HEK293 (cell line): ENCODE data around the gene PRKCE.

ENCODE experiments used
- CTCF ChIA-PET: fragments of 350-600 bp; formaldehyde crosslinking; extraction: SDS; loops from one replicate; lab custom pipeline; 2021; ENCODE audit warnings: antibody characterized with exemption; lab: Yijun Ruan, JAX
- POLR2A ChIA-PET: fragments of 300-600 bp; formaldehyde crosslinking; extraction: SDS; loops from one replicate; lab custom pipeline; 2020; ENCODE audit warnings: antibody characterized with exemption, inconsistent platforms; lab: Yijun Ruan, JAX
- H3K27ac ChIP-seq: fragments of 200-500 bp; sonication (Bioruptor generic); 2 replicates; pipeline ENCODE4 v1.5.1; 2014; ENCODE audit warnings: low read depth, low read length, control low read depth, inconsistent platforms; ENCODE audit errors: extremely low read depth
- H3K36me3 ChIP-seq, 2 experiments: fragments of 200-500 bp in 1 of 2; sonication (Bioruptor generic) in 1 of 2; 1 replicate in 1 of 2; 2 replicates in 1 of 2; pipeline ENCODE4 v1.5.1; 2014 to 2017; ENCODE audit warnings: inconsistent platforms in 2 of 2, low read length in 2 of 2; ENCODE audit not compliant: control insufficient read depth in 2 of 2, insufficient read depth in 1 of 2
- H3K4me1 ChIP-seq: fragments of 200-500 bp; sonication (Bioruptor generic); 2 replicates; pipeline ENCODE4 v1.5.1; 2014; ENCODE audit warnings: mild to moderate bottlenecking, low read length, inconsistent platforms; ENCODE audit not compliant: control insufficient read depth, insufficient read depth
- H3K4me3 ChIP-seq: 2 replicates; pipeline ENCODE4 v1.5.1; 2011; ENCODE audit warnings: low read depth, mild to moderate bottlenecking, control low read depth, low read length, moderate library complexity
- H3K9me3 ChIP-seq: fragments of 200-500 bp; sonication (Bioruptor generic); 2 replicates; pipeline ENCODE4 v1.5.1; 2014; ENCODE audit warnings: low read depth, low read length, inconsistent platforms; ENCODE audit not compliant: control insufficient read depth, insufficient read depth
- AEBP2 ChIP-seq: fragments of 450-650 bp; formaldehyde crosslinking; IDR thresholded peaks from 2 replicates; pipeline ENCODE4 v1.5.1; 2016; ENCODE audit warnings: missing biosample characterization, missing genetic modification characterization, borderline replicate concordance
- HOXD13 ChIP-seq: sonication (generic); formaldehyde crosslinking; IDR thresholded peaks from 2 replicates; pipeline ENCODE4 v1.8.0; 2022; ENCODE audit warnings: missing genetic modification reagents, borderline replicate concordance
- PRDM2 ChIP-seq: fragments of 450-650 bp; formaldehyde crosslinking; IDR thresholded peaks from 2 replicates; pipeline ENCODE4 v1.5.1; 2016; ENCODE audit warnings: missing biosample characterization, missing genetic modification characterization, borderline replicate concordance
- SP2 ChIP-seq: fragments of 450-650 bp; formaldehyde crosslinking; IDR thresholded peaks from 2 replicates; pipeline ENCODE4 v1.5.1; 2016; ENCODE audit warnings: missing biosample characterization, missing genetic modification characterization
- ZFHX2 ChIP-seq: fragments of 450-650 bp; formaldehyde crosslinking; conservative IDR thresholded peaks from 2 replicates; pipeline ENCODE4 v1.5.1; 2016; ENCODE audit warnings: missing biosample characterization, missing genetic modification characterization
- ZNF138 ChIP-seq: fragments of 450-650 bp; formaldehyde crosslinking; IDR thresholded peaks from 2 replicates; pipeline ENCODE4 v1.5.1; 2016; ENCODE audit warnings: missing biosample characterization, missing genetic modification characterization, borderline replicate concordance
- ZNF157 ChIP-seq: fragments of 450-650 bp; formaldehyde crosslinking; IDR thresholded peaks from 2 replicates; pipeline ENCODE4 v1.5.1; 2016; ENCODE audit warnings: missing biosample characterization, missing genetic modification characterization
- ZNF16 ChIP-seq: fragments of 450-650 bp; formaldehyde crosslinking; IDR thresholded peaks from 2 replicates; pipeline ENCODE4 v1.5.1; 2016; ENCODE audit warnings: low read depth, missing biosample characterization, missing genetic modification characterization
- ZNF24 ChIP-seq: fragments of 450-650 bp; formaldehyde crosslinking; IDR thresholded peaks from 2 replicates; pipeline ENCODE4 v1.5.1; 2016; ENCODE audit warnings: missing biosample characterization, missing genetic modification characterization
- ZNF335 ChIP-seq: fragments of 450-650 bp; formaldehyde crosslinking; conservative IDR thresholded peaks from 2 replicates; pipeline ENCODE4 v1.5.1; 2016; ENCODE audit warnings: missing biosample characterization, missing genetic modification characterization
- ZNF449 ChIP-seq: fragments of 450-650 bp; formaldehyde crosslinking; IDR thresholded peaks from 2 replicates; pipeline ENCODE4 v1.5.1; 2017; ENCODE audit warnings: missing biosample characterization, mild to moderate bottlenecking, missing genetic modification characterization, moderate library complexity
- ZNF473 ChIP-seq: fragments of 450-650 bp; formaldehyde crosslinking; IDR thresholded peaks from 2 replicates; pipeline ENCODE4 v1.5.1; 2017; ENCODE audit warnings: missing biosample characterization, missing genetic modification characterization
- ZNF488 ChIP-seq: fragments of 450-650 bp; formaldehyde crosslinking; IDR thresholded peaks from 2 replicates; pipeline ENCODE4 v1.5.1; 2016; ENCODE audit warnings: missing biosample characterization, missing genetic modification characterization
- ZNF518A ChIP-seq: fragments of 450-650 bp; formaldehyde crosslinking; conservative IDR thresholded peaks from 2 replicates; pipeline ENCODE4 v1.5.1; 2016; ENCODE audit warnings: low read depth, missing biosample characterization, missing genetic modification characterization
- ZNF521 ChIP-seq: fragments of 450-650 bp; formaldehyde crosslinking; IDR thresholded peaks from 2 replicates; pipeline ENCODE4 v1.5.1; 2017; ENCODE audit warnings: missing biosample characterization, mild to moderate bottlenecking, missing genetic modification characterization
- ZNF585B ChIP-seq: fragments of 450-650 bp; formaldehyde crosslinking; IDR thresholded peaks from 2 replicates; pipeline ENCODE4 v1.5.1; 2016; ENCODE audit warnings: missing biosample characterization, missing genetic modification characterization
- ZNF629 ChIP-seq: fragments of 450-650 bp; formaldehyde crosslinking; IDR thresholded peaks from 2 replicates; pipeline ENCODE4 v1.5.1; 2017; ENCODE audit warnings: missing biosample characterization, missing genetic modification characterization
- ZNF645 ChIP-seq: fragments of 450-650 bp; formaldehyde crosslinking; IDR thresholded peaks from 2 replicates; pipeline ENCODE4; 2016; ENCODE audit warnings: missing biosample characterization, missing genetic modification characterization

The PRKCE gene

GRCh38 chr2:45864121-45864520 is 212.6 kb downstream of the PRKCE start:
- Histone ChIP-seq H3K4me1 (peaks cover 10% of the 10 kb centered on the region), H3K4me3 (no peak overlapping the region), H3K27ac (no peak overlapping the region)
- POLR2A ChIA-PET, result no interaction called here
- TF ChIP-seq ZNF585B, result no peak
- TF ChIP-seq ZNF629 (tag by site-specific recombination), result no peak
- no peak for TF ChIP-seq HOXD13 (CRISPR knock-in tag)
- no peak for TF ChIP-seq ZNF521 (tag by site-specific recombination)
- no peak for TF ChIP-seq ZNF335 (tag by site-specific recombination)
- no peak for TF ChIP-seq AEBP2
- no peak for TF ChIP-seq ZNF449 (tag by site-specific recombination)
- TF ChIP-seq ZNF138 (tag by site-specific recombination), result no peak
- TF ChIP-seq ZNF24, result no peak
- TF ChIP-seq ZNF473 (tag by site-specific recombination), result no peak
- TF ChIP-seq SP2 (tag by site-specific recombination), result no peak
- TF ChIP-seq, all 188 proteins: peak for 0
- H3K36me3 ChIP-seq, result no peaks in the 10 kb centered on the region
- CTCF ChIA-PET, result interaction anchor here (0.7 kb wide), 1 partner anchor 198 kb away, joined by 3 read pairs; no protein-coding TSS in a partner anchor
- no peaks in the 10 kb centered on the region for H3K9me3 ChIP-seq

- Histone ChIP-seq H3K36me3 (no peaks in the 10 kb centered on the region), H3K4me3 (no peak overlapping the region), H3K27ac (no peak overlapping the region), H3K4me1 (peaks cover 13% of the 10 kb centered on the region), H3K9me3 (no peaks in the 10 kb centered on the region)
- ChIA-PET POLR2A (no interaction called here), CTCF (interaction anchor here (0.6 kb wide), 1 partner anchor 52 kb away, joined by 3 read pairs; no protein-coding TSS in a partner anchor)
- no peak for TF ChIP-seq ZNF645
- no peak for TF ChIP-seq HOXD13 (CRISPR knock-in tag)
- TF ChIP-seq ZFHX2 (tag by site-specific recombination), result no peak
- TF ChIP-seq ZNF16, result no peak
- TF ChIP-seq ZNF157 (tag by site-specific recombination), result no peak
- no peak for TF ChIP-seq ZNF518A (tag by site-specific recombination)
- no peak for TF ChIP-seq ZNF488 (tag by site-specific recombination)
- TF ChIP-seq PRDM2 (tag by site-specific recombination), result no peak
Observed at GRCh38 chr2:45867349-45867748, 215.9 kb downstream of the PRKCE start.
